ENCODE data around the gene MPPED2. TPM values are rescaled to one million over a fixed set of nuclear protein-coding genes. Genes with fewer than 3 reads are reported as not detected.

Gene MPPED2
- total RNA-seq, 1 donor from 2014 or later: 1.6 TPM

DNA sequence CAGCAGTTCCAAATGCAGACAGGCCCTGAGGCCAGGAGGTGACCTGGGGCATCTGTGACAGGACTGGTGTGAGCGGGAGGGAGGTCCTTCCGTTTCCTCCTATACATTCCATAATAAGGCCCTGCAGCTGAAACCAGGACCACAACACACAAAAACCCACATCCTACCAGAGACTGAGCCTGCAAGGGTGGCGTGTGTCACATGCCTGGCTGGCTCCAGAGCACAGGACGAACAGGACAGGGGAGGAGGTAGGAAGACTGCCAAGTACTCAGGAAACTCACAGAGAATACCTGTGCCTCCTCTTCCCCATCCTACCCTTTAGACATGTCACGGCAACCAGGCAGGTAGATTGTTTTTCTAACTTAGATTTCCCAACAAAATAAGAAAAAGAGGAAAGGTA is 159.4 kb downstream of the MPPED2 start:
- H3K36me3 ChIP-seq (ENCODE audit: insufficient read depth, low read length): no peaks in the 10 kb centered on the region
- no peaks in the 10 kb centered on the region for H3K4me1 ChIP-seq (ENCODE audit: insufficient read depth, low read length)
- no peak overlapping the region for H3K4me2 ChIP-seq (ENCODE audit: low read length)
- H3K4me3 Mint-ChIP-seq (ENCODE audit: unreplicated experiment): no peak overlapping the region
- H3K36me3 Mint-ChIP-seq (ENCODE audit: low read depth, unreplicated experiment): no peaks in the 10 kb centered on the region
- peaks cover 5% of the 10 kb centered on the region for H3K27me3 Mint-ChIP-seq (ENCODE audit: low read depth, unreplicated experiment)
- H3K4me3 ChIP-seq (ENCODE audit: insufficient read depth, low read depth, low read length): no peak overlapping the region
- FAIRE-seq (no peak), DNase-seq (ENCODE audit: low read depth) (no peak)
- no peak overlapping the region for H2AFZ ChIP-seq (ENCODE audit: low read depth, low read length)
- H3K27ac Mint-ChIP-seq (ENCODE audit: unreplicated experiment): no peak overlapping the region
- peaks cover 3% of the 10 kb centered on the region for H3K4me1 Mint-ChIP-seq (ENCODE audit: low read depth, unreplicated experiment)
- H3K27me3 ChIP-seq (ENCODE audit: insufficient read depth, low read length): no peaks in the 10 kb centered on the region
- H3K79me2 ChIP-seq (ENCODE audit: insufficient read depth, low read length): no peaks in the 10 kb centered on the region
- no peaks in the 10 kb centered on the region for H4K20me1 ChIP-seq (ENCODE audit: insufficient read depth, low read length)
- no peak for TF ChIP-seq EZH2 (IDR thresholded peaks at IDR 0.05; ENCODE audit: insufficient read depth, low read length)
- TF ChIP-seq, protein P1, sequence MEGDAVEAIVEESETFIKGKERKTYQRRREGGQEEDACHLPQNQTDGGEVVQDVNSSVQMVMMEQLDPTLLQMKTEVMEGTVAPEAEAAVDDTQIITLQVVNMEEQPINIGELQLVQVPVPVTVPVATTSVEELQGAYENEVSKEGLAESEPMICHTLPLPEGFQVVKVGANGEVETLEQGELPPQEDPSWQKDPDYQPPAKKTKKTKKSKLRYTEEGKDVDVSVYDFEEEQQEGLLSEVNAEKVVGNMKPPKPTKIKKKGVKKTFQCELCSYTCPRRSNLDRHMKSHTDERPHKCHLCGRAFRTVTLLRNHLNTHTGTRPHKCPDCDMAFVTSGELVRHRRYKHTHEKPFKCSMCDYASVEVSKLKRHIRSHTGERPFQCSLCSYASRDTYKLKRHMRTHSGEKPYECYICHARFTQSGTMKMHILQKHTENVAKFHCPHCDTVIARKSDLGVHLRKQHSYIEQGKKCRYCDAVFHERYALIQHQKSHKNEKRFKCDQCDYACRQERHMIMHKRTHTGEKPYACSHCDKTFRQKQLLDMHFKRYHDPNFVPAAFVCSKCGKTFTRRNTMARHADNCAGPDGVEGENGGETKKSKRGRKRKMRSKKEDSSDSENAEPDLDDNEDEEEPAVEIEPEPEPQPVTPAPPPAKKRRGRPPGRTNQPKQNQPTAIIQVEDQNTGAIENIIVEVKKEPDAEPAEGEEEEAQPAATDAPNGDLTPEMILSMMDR (IDR thresholded peaks at IDR 0.05; ENCODE audit: insufficient read depth, low read depth, low read length): no peak
- no peak overlapping the region for H3K27ac ChIP-seq (ENCODE audit: low read depth, low read length)
- H3K9ac ChIP-seq (ENCODE audit: low read length): no peak overlapping the region
- no peaks in the 10 kb centered on the region for H3K9me3 Mint-ChIP-seq (ENCODE audit: unreplicated experiment)
- no peaks in the 10 kb centered on the region for H3K9me3 ChIP-seq (ENCODE audit: insufficient read depth, low read depth, low read length)

DNA sequence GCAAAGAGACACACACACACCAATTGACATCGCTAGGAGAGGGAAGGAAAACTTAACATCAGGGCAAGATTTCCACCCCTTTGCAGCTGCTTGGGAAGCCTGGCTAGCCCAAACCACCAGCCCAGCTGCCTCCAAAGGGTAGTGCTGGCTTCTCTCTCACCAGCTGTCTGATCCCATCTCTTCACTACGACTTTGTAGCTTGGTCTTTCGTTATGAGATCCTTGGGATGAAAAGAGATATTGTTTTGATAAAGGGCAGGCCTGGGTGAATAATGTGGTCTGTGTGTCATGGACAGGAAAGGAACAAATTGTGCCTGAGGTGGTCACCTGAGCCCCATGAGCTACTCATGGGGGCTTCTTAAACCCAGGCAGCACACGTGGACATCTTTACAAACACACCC is 161.3 kb downstream of the MPPED2 start:
- no peak overlapping the region for H3K4me3 ChIP-seq (ENCODE audit: insufficient read depth, low read depth, low read length)
- no peaks in the 10 kb centered on the region for H4K20me1 ChIP-seq (ENCODE audit: insufficient read depth, low read length)
- no peaks in the 10 kb centered on the region for H3K36me3 ChIP-seq (ENCODE audit: insufficient read depth, low read length)
- no peaks in the 10 kb centered on the region for H3K9me3 Mint-ChIP-seq (ENCODE audit: unreplicated experiment)
- H3K9me3 ChIP-seq (ENCODE audit: insufficient read depth, low read depth, low read length): no peaks in the 10 kb centered on the region
- no peak for FAIRE-seq
- H3K9ac ChIP-seq (ENCODE audit: low read length): no peak overlapping the region
- no peaks in the 10 kb centered on the region for H3K79me2 ChIP-seq (ENCODE audit: insufficient read depth, low read length)
- H3K4me2 ChIP-seq (ENCODE audit: low read length): no peak overlapping the region
- TF ChIP-seq, protein P1 (IDR thresholded peaks at IDR 0.05; ENCODE audit: insufficient read depth, low read depth, low read length): no peak
- no peak for TF ChIP-seq EZH2 (IDR thresholded peaks at IDR 0.05; ENCODE audit: insufficient read depth, low read length)
- H3K4me3 Mint-ChIP-seq (ENCODE audit: unreplicated experiment): no peak overlapping the region
- H3K27me3 ChIP-seq (ENCODE audit: insufficient read depth, low read length): no peaks in the 10 kb centered on the region
- no peak overlapping the region for H3K27ac Mint-ChIP-seq (ENCODE audit: unreplicated experiment)
- no peak for DNase-seq (ENCODE audit: low read depth)
- H3K4me1 ChIP-seq (ENCODE audit: insufficient read depth, low read length): no peaks in the 10 kb centered on the region
- H2AFZ ChIP-seq (ENCODE audit: low read depth, low read length): no peak overlapping the region
- H3K36me3 Mint-ChIP-seq (ENCODE audit: low read depth, unreplicated experiment): no peaks in the 10 kb centered on the region
- H3K27me3 Mint-ChIP-seq (ENCODE audit: low read depth, unreplicated experiment): peaks cover 10% of the 10 kb centered on the region
- peaks cover 3% of the 10 kb centered on the region for H3K4me1 Mint-ChIP-seq (ENCODE audit: low read depth, unreplicated experiment)
- H3K27ac ChIP-seq (ENCODE audit: low read depth, low read length): no peak overlapping the region

GRCh38 chr11:30424321-30424720 is 161.8 kb downstream of the MPPED2 start:
- Histone ChIP-seq H3K27ac (ENCODE audit: low read depth, low read length) (no peak overlapping the region), H3K9ac (ENCODE audit: low read length) (no peak overlapping the region), H3K9me3 (ENCODE audit: insufficient read depth, low read depth, low read length) (no peaks in the 10 kb centered on the region), H3K4me1 (ENCODE audit: insufficient read depth, low read length) (no peaks in the 10 kb centered on the region), H3K36me3 (ENCODE audit: insufficient read depth, low read length) (no peaks in the 10 kb centered on the region), H2AFZ (ENCODE audit: low read depth, low read length) (no peak overlapping the region), H3K4me3 (ENCODE audit: insufficient read depth, low read depth, low read length) (no peak overlapping the region), H4K20me1 (ENCODE audit: insufficient read depth, low read length) (no peaks in the 10 kb centered on the region), H3K27me3 (ENCODE audit: insufficient read depth, low read length) (no peaks in the 10 kb centered on the region), H3K79me2 (ENCODE audit: insufficient read depth, low read length) (no peaks in the 10 kb centered on the region), H3K4me2 (ENCODE audit: low read length) (no peak overlapping the region)
- Mint-ChIP-seq H3K4me1 (ENCODE audit: low read depth, unreplicated experiment) (peaks cover 3% of the 10 kb centered on the region), H3K4me3 (ENCODE audit: unreplicated experiment) (no peak overlapping the region), H3K36me3 (ENCODE audit: low read depth, unreplicated experiment) (no peaks in the 10 kb centered on the region), H3K27ac (ENCODE audit: unreplicated experiment) (no peak overlapping the region), H3K9me3 (ENCODE audit: unreplicated experiment) (no peaks in the 10 kb centered on the region), H3K27me3 (ENCODE audit: low read depth, unreplicated experiment) (peaks cover 10% of the 10 kb centered on the region)
- no peak for TF ChIP-seq EZH2 (IDR thresholded peaks at IDR 0.05; ENCODE audit: insufficient read depth, low read length)
- no peak for FAIRE-seq
- DNase-seq (ENCODE audit: low read depth): no peak
